Tongue (tissue), 2 donors: ENCODE results near the gene SYAP1. TPM values are rescaled to one million over a fixed set of nuclear protein-coding genes. Genes with fewer than 3 reads are reported as not detected.
"Not testable (repeated sequence)": the region's sequence is repeated elsewhere in the genome, so short reads cannot be mapped to it uniquely, and the experiment has no call there.

ENCODE experiments used
- DNase-seq: peaks from one replicate; pipeline ENCODE4 v3.0.0-alpha.2; 2015
- total RNA-seq: library from RNA; depleted of rRNA; stranded (reverse); fragments of >200 nt; gene quantifications from one replicate; pipeline ENCODE4 v1.2.3, GENCODE V29; 2014

The SYAP1 gene, protein sequence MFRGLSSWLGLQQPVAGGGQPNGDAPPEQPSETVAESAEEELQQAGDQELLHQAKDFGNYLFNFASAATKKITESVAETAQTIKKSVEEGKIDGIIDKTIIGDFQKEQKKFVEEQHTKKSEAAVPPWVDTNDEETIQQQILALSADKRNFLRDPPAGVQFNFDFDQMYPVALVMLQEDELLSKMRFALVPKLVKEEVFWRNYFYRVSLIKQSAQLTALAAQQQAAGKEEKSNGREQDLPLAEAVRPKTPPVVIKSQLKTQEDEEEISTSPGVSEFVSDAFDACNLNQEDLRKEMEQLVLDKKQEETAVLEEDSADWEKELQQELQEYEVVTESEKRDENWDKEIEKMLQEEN
- total RNA-seq: 18.7 TPM

DNA sequence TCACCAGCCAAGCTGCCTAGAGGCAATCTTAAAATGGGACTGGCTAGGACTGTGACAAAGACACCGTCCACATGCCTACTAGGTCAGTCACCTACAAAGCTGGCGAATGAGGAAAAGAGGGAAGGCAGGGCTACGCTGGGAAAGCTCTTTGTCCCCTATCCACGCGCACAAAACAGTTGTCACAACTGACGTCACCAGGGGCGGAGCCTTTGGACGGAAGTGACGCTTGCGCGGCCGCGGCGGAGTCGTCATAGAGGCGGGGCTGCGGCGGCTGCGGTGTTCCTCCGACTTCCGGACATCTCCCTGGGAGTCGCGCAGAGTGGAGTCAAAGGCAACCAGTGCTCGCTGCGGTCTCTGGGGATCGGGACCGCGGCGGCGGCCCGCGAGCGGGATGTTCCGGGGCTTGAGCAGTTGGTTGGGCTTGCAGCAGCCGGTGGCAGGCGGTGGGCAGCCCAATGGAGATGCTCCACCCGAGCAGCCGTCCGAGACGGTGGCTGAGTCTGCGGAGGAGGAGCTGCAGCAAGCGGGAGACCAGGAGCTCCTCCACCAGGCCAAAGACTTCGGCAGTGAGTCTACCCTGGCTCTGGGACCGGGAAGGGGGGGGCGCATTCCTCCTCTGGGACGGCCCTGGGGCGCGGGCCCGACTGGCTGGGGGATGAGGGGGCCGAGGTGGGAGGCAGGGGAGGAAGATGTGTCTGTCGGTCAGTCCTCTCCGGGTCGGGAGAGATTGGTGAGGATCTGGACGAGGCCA lies at the start of gene SYAP1:
Gene SYAP1 (plus strand): TSS at position 279 of the 751 bp plus-strand sequence. CDS start 113 bp downstream, at position 392.
- peak; percentile 97 for DNase-seq

DNA sequence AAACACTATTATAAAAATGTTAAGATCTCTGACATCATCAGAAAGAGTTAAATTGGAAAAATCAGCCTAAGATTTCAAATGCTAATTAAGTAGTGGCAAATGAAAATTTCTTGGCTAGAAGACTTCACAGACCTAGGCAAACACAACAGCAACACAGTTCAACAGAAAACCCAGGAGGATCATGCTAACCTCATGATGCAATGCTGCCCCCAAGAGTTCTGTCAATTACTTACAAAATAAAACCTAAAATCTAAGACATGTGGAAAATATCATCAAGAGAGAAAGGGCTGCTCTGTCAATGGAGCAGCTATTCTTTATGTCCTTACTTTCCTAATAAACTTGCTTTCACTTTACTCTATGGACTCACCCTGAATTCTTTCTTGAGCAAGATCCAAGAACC lies 48.4 kb upstream of the SYAP1 start:
- peak; percentile 51 for DNase-seq

DNA sequence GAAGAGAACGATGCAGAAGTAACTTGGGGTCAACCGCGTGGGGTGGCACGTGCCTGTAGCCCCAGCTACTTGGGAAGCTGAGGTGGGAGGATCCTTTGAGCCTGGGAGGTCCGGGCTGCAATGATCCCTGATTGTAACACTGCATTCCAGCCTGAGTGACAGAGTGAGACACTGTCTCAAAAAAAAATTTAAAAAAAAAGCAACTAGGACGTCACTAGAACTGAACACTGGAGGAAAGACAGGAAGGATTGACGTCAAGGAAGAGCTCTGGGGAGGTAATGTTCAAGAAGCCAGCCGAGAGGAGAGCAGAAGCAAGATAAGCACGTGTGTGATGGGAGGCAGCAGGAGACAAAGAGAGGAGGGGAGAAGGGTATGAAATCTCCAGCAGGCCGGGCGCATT lies 40.7 kb upstream of the SYAP1 start:
- no peak for DNase-seq

DNA sequence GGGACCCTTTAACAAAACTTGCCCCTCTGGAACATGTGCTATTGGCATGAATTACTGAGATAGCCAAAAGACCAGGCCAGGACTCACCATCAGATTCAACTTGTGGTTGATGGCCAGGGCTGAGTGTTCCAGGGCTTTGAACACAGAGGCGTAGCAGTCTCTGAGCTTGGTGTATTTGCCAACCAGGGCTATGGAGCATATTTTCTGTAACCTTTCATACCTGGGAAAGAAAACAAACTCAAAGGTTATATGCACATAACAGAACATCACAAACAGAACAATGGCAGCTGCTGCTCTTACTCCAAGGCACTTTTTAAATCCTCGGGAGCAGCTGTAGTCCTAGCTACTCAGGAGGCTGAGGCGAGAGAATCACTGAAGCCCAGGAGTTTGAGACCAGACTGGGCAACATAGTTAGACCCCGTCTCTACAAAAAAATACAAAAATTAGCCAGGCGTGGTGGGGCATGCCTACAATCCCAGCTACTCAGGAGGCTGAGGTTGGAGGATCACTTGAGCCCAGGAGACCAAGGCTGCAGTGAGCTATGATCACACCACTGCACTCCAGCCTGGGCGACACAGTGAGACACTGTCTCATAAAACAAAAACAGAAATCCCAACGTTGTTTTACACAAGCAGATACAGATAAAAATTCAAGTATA lies 36.3 kb upstream of the SYAP1 start:
- no peak for DNase-seq

DNA sequence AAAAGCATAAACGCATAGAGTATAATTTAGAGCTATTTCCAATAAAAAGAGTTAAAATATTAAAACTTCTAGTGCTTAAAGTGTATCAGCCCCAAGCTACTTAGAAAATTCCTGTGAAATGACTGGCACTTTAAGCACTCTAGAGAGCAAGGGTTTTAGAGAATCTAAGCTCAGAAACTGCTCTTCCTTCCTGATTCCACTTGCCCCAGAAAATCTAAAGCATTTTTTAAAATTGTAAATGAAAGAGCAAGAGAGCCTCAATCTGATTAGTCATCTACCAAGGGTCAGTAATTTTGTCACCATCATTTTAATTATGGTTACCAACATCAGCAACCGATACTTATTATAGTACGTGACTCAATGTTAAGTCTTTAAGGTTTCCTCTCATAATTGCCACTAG lies 31.9 kb upstream of the SYAP1 start:
- DNase-seq: no peak

DNA sequence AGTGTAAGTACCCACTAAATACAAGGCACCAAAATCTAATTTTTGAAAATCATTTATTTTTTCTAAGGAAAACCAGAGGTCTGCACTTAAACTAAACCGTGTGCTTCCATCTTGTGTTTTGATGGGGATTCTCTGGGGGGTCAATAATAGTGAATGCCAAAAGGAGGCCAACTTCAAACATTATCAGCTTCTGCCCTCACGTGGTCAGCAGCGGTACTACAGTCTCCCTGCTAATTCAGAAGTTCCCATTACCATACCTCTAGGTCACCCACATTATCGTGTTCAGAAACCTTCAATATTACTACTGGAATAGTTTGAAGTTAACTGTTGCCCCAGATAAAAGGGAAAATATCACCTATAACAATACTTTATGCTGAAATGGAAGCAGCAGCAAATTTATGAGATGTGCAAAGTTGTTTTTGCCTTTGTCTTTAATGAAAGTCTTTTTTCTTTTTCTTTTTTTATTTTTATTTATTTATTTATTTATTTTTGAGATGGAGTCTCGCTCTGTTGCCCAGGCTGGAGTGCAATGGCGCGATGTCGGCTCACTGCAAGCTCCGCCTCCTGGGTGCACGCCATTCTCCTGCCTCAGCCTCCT lies 24.2 kb upstream of the SYAP1 start:
- peak; percentile 59 for DNase-seq

DNA sequence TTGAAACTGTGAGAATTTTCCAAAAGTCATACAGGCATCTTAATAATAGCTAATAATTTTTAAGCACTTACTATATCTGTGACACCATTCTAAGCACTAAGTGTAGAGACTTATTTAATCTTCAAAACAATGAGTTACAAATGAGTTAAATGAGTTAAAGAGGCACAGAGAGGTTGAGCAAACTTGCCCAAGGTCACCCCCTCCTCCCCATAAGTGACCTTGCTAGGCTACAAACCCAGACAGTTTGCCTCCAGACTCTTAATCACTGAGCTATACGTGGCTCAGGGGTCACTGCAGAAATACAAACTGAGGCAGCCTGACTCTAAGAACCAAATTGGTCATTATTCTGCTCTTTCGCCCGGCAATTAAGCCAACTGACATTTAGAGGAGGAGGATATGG lies 22.5 kb upstream of the SYAP1 start:
- DNase-seq: no peak

DNA sequence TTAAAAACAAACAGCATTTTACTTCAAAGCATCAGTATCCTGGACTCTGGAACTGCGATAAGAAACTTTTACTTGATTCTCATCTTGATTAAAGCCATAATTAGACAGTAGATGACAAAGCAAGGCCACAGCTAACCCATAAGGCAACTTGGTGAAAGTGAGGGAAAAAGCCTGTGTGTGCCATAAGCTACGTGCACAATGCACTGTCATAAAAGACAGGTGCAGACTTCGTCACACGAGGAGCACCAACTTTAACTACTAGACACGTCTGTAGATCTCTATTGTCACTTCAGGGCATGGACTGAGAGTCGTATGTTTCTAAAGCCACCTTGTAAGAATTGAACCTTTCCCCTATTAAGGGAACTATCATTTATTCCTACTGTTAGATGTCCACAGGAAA lies 20.0 kb upstream of the SYAP1 start:
- no peak for DNase-seq

DNA sequence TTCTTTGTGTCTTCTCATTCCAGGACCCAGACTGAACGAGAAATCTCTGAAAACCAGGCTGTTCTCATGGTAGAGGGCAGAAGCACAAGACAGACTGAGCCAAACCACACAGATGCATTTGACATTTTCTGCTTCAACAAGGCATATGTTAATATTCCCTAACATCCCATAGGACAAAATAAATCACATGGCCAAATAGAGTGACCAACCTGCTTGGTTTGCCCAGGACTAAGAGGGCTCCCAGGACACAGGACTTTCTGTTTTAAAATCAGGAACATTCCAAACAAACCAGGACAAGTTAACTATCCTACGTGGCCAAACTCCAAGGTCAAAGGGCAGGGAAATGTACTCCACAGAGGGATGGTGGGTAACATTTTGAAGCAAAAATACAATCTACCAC lies 18.7 kb upstream of the SYAP1 start:
- no peak for DNase-seq

DNA sequence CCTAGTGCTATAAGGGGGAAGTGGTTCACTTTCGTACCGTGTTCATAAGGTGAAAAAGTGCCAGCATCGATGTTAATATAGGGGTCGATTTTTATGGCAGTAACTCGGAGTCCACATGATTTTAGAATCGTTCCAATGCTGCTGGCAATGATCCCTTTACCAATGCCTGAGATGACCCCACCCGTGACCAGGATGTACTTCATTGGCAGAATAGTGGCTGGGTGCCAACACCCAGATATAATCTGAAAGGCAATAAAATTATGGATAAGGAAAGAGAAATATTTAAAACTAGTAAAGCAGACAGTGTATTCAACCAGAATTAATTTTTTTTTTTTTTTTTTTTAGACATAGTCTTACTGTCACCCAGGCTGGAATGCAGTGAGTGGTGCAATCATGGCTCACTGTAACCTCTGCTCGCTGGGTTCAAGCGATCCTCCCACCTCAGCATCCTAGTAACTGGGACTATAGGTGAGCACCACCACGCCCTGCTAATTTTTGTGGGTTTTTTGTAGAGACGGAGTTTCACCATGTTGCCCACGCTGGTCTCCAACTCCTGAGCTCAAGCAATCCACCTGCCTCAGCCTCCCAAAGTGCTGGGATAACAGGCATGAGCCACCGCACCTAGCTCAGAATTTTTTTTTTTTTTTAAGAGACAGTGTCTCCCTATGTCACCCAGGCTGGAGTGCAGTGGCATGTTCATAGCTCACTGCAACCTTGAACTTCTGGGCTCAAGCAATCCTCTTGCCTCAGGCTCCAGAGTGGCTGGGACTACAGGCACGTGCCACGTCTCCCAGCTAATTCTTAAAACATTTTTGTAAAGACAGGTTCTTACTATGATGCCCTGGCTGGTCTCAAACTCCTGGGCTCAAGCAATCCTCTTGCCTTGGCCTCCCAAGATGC lies 16.5 kb upstream of the SYAP1 start:
- DNase-seq: no peak

DNA sequence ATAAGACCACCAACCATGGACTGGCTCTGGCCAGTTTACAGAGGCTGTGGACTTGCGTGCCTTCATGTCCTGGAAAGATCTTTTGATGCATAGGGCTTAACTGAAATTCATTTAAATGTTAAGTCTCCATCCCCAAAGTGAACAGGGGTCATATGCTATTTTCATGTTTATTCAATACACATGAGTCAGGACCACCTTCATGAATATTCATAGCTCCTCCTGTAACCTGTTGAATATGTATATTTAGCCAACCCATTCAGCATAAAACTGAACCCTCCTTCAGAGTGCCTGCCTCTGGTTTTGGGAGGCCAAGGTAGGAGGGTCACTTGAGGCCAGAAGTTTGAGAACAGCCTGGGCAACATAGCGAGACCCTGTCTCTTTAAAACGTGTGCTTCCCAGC lies 14.0 kb upstream of the SYAP1 start:
- DNase-seq: no peak

DNA sequence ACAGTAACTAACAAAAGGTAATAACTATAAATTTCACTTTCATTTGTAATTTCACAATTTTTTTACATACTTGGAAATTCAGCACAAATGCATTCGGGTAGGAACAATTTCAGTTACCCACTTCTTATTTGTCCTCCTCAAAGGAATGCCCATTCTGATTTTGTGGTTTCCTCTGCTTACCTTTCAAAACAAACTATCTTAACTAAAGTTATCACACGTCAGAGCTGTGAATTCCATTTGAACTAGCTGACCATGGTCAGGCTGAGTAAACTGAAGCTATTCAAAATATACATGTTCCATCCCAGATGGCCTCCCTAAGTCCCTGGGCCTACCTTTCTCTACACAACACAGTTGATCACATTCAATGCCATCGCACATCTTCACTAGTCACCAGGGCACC lies 11.4 kb upstream of the SYAP1 start:
- no peak for DNase-seq

DNA sequence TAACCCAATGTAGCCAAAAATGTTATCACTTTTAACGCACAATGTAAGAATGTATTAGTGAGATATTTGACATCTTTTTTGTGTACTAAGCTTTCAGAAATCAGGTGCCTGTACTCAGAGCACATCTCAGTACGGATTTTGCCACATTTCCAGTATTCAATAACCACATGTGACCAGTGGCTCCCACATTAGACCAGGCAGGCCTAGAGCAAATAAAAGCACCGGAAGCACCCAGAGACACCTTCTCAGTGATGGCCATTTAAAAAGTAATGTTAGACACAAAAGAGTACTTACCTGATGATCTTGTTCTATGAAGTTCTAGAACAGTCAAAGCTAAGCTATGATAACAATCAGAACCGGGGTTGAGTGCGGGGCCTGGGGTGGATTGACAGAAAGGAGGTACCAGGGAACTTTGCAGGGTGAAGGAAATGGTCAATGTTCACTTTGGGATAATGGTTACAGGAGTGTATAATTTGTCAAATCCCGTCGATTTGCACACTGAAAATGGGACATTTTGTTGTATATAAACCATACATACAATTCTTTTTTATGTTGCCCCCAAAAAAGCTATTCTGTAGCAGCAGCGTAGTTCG lies 8.1 kb upstream of the SYAP1 start:
- peak; percentile 2 for DNase-seq

DNA sequence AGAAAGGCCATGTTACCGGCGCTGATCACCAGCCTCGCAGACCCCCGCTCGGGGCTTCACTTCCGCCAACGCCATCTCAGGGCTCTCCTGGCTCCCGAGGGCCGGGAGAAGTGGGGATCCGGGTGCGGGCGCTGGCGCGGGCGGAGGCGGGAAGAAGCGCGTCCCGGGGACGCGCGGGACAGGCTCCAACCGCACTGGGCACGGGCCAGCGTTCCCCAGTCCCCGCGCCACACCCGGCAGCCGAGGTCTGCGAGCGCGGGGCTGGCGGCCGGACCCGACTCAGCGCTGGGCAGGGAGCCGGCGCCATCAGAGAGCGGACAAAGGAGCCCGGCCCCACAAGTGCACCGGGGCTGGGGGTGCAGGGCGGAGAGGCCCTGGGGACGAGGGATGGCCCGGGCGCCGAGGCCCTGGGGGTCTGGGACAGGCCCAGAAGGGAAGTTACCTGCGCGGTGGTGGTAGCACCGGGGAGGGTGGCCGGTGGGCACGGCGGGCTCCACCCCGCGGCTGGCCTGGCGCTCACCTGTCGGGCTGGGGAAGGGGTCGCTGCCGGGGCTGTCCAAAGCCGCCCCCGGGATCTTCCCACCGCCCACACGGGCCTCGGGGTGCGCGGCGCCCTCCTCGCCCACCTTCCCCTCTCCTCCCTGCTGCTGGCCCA lies 7.4 kb upstream of the SYAP1 start:
- peak; percentile 23 for DNase-seq

DNA sequence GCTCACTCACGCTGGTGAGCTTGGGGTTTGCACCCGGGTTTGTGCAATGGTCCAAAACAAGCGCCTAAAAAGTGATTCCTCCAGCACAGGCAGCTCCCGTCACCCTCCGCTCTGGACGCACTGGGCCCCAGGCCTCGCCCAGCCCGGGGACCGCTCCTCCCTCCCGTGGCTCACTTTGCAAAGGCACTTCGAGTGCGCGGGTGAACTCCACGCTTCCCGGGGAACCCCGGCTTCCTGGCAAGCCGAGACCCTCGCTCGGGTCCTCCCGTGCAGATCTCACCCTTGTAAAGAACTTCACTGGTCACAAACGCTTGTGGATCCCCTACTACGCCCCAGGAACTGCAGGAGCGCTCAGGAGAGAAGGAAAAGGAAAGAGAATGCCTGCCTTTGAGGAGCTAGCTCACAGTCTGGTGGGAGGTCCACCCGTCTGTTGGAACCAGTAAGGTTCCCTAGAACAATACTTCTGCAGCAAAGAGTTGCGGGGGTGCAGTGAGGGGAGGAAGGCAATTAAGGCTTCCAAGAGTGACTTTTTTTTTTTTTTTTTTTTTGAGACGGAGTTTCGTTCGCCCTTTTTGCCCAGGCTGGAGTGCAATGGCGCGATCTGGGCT lies 6.8 kb upstream of the SYAP1 start, which contains the start of gene CTPS2:
Gene CTPS2 (minus strand): TSS at position 122 of the 608 bp plus-strand sequence. CDS start 9,767 bp downstream, outside the sequence.
- DNase-seq: peak; percentile 77

DNA sequence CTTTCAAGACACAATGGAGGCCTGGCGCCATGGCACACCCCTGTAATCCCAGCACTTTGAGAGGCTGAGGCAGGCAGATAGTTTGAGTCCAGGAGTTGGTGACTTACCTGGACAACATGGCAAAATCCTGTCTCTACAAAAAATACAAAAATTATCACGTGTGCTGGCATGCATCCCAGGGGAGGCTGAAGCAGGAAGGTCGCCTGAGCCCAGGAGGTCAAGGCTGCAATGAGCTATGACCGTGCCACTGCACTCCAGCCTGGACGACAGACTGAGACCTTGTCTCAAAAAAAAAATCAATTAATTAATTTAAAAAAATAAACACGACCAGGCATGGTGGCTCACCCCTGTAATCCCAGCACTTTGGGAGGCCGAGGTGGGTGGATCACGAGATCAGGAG lies 4.9 kb upstream of the SYAP1 start:
- no peak for DNase-seq

DNA sequence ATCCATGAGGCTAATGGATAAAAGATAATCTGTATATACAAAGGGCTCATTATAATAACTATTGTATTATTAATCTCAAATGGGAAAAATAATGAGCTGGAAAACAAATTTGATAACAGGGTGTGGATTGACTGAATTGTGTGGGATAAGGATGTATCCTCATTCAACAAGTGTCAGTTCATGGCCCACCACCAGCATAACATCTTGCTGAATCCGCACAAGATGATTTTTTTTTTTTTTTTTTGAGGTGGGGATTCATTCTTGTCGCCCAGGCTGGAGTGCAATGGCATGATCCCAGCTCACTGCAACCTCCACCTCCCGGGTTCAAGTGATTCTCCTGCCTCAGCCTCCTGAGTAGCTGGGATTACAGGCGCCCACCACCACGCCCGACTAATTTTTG lies 3.8 kb upstream of the SYAP1 start:
- not testable (repeated sequence) for DNase-seq

DNA sequence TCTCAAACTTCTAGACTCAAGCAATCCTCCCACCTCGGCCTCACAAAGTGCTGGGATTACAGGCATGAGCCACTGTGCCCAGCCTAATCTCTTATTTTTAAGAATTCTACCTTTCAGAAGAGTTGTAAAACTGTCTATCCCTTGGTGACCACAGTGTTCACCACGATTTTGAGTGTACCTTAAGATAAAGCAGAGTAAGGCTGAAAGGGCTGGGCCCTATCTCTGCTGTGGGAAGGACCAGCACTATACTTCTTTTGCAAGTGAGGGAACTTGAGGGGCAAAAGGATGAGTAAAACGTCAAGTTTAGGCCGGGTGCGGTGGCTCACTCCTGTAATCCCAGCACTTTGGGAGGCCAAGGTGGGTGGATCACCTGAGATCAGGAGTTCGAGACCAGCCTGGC lies 3.0 kb upstream of the SYAP1 start:
- DNase-seq: not testable (repeated sequence)

DNA sequence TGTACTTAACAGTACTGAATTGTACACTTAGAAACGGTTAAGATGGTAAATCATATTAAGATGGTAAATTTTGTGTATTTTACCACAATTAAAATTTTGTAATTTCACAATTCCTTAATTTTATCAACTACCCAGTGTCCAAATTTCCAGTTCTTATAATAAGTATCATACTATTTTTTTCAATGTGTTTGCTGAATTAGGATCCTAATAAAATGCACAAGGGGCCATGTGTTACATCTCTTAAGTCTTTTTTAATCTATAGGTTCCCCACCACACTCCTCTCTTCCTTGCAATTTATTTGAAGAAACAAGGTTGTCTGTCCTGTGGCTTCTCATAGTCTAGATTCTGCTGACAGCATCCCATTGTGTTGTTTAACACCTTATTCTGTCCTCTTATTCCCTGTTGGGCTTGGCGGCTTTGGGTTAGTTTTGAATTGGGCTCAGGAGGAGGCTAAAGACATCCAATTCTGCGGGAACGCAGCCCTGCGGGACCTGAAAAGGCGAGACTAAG lies 533 bp upstream of the SYAP1 start:
- DNase-seq: no peak

DNA sequence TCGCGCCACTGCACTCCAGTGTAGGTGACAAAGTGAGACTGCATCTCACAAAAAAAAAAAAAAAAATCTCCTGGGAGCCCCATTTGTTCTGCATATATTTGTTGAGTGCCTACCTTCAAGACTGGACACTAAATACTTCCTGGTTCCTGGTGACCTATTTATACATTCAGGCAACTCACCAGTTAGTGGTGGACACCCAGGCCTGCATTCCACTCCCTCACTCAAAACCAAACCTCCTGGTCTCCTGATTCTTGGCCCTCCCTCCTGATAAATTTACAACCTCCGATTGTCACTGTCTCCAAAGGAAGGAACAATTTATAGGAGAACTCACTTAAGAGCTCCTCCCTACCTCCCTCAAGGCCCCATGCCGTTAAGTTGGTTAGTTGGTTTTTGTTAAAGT lies 3.1 kb downstream of the SYAP1 start:
- no peak for DNase-seq
